Activated CD8-positive, alpha-beta memory T cell treated with anti-CD3 and anti-CD28 coated beads, Interleukin-2, amount 50 U/mL, for 1 hour (primary cell): ENCODE results near the gene HCK.
"Not testable (repeated sequence)": the region's sequence is repeated elsewhere in the genome, so short reads cannot be mapped to it uniquely, and the experiment has no call there.

Source experiments
- DNase-seq: peaks from one replicate; pipeline ENCODE4 v3.0.0-alpha.2; 2020; ENCODE audit errors: extremely low read depth

The HCK gene

GRCh38 chr20:32091888-32092346 is 39.9 kb downstream of the HCK start:
- peak; percentile 27 for DNase-seq

GRCh38 chr20:32098786-32099185 is 46.7 kb downstream of the HCK start:
- DNase-seq, result no peak

DNA sequence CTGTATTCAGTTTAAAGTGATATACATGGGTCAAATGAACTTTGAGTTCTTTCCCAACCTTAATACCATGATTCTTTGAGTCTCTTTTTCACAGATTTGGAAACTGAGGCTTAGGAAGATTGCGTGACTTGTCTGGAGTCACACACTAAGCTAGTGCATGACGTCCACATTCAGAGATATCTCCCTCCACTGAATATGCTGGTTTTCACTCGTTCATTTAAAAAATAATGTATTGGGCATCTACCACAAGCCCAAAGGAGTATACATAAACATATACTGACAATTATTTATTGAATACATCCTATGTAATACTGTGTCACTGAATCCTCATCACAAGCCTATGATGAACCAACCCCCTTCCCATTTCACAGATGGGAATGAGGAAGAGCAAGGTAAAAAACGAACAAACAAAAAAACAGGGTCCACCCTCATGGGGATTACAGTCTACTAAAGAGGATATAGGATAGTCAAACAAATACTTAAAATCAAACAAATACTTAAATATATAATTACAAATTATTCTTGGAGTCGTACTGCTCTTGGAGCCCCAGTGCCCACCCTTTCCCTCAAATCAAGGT is 56.9 kb downstream of the HCK start:
- DNase-seq, result no peak

DNA sequence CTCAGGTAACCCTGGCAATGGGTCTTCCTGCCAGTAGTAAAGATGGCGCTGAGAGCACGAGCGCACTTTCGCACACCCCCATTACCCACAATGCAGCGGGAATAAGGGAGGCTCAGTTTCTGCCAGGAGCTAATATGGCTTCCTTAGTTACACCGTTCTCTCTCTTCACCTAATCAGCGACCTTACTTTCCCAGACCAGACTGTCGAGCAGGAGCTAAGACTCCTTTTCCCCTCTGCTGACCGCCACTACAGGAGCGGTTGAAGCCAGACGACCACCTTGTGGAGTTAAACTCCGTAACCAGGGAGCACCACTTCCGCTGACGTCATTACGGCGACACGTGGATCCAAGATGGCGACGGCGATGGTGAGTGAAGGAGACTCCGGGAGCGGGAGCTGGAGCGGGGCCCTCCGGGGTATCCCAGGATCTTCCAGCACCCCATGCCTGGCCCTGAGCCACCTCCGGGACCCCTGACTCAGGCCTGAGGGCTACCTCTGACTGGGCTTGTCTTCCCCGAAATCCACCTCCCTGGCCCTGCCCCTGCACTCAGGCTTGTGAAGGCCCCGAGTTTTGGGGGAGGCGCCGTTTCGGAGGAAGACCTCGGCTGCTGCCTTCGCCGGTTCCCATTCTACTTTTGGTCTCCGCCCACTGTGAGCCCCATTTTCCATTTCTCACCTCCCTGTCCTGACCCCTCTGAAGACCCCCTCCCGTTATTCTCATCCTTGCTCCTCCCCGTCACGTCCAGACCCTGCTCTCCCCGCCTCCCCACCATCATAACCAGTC is 57.5 kb downstream of the HCK start, which contains the start of gene TM9SF4:
Gene TM9SF4 (plus strand): TSS at position 323 of the 781 bp plus-strand sequence. CDS start 27 bp downstream, at position 350.
- peak; percentile 87 for DNase-seq

GRCh38 chr20:32110173-32110704 is 58.2 kb downstream of the HCK start:
- DNase-seq, result no peak

- no peak for DNase-seq
Measured at GRCh38 chr20:32110727-32111126, 58.7 kb downstream of the HCK start.

GRCh38 chr20:32111156-32111686 is 59.2 kb downstream of the HCK start:
- no peak for DNase-seq

GRCh38 chr20:32111753-32112152 is 59.7 kb downstream of the HCK start:
- no peak for DNase-seq

GRCh38 chr20:32112841-32113240 is 60.8 kb downstream of the HCK start:
- DNase-seq, result no peak

DNA sequence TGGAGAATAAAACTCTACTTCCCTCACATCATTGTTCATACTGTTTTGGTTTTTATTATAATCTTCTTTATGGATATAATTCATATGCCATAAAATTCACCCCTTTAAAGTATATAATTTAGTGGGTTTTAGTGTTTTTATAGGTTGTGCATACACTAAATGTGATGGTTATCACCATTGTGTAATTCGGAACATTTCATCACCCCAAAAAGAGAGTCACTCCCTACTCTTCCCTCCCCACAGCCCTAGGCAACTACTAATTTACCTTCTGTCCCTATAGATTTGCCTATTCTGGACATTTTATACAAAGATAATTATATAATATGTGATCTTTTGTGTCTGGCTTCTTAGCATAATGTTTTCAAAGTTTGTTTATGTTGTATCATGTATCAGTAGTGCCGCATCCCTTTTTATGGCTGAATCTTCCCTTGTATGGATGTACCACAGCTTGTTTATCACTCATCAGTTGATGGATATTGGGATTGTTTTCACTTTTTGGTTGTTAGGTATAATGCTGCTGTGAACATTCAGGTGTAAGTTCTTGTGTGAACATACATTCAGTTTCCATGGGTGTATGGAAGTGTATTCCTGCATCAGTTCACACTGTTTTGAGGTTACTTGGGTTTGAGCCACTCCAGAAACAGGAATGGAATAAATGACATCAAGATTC is 61.7 kb downstream of the HCK start:
- DNase-seq, result no peak

- no peak for DNase-seq
Measured at GRCh38 chr20:32114305-32114960, 62.4 kb downstream of the HCK start.

GRCh38 chr20:32115211-32115767 is 63.2 kb downstream of the HCK start:
- DNase-seq, result no peak

- DNase-seq, result no peak
Measured at GRCh38 chr20:32116079-32116521, 64.1 kb downstream of the HCK start.

DNA sequence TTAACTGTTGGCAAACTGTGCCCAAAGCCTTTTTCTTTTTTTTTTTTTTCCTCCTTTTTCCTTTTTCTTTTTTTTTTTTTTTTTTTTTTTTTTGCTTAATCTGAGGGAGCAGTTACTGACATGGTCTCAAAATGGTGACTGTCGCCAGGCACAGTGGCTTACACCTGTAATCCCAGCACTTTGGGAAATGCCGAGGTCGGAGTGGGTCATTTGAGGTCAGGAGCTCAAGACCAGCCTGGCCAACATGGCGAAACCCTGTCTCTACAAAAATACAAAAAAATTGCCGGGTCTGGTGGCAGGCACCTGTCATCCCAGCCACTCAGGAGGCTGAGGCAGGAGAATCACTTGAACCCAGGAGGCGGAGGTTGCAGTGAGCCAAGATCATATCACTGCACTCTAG is 64.8 kb downstream of the HCK start:
- not testable (repeated sequence) for DNase-seq

GRCh38 chr20:32118427-32118826 is 66.4 kb downstream of the HCK start:
- DNase-seq, result not testable (repeated sequence)

GRCh38 chr20:32119734-32120133 is 67.7 kb downstream of the HCK start:
- no peak for DNase-seq

GRCh38 chr20:32121908-32122307 is 69.9 kb downstream of the HCK start:
- DNase-seq, result not testable (repeated sequence)

DNA sequence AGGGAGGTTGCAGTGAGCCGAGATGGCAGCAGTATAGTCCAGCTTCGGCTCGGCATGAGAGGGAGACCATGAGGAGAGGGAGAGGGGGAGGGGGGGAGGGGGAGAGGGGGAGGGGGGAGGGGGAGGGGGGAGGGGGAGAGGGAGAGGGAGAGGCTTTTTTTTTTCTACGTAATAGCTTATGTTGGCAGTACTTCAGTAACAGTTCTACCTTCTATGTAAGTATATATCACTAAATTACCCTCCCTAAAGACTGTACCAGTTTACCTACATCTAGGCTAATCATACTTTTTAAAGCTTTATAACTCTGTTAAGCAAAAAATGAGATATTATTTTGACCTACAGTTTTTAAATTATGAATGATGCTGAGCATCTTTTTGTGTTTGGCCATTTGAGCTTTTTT is 71.0 kb downstream of the HCK start:
- DNase-seq, result no peak

- no peak for DNase-seq
Measured at GRCh38 chr20:32124916-32125454, 72.9 kb downstream of the HCK start.

DNA sequence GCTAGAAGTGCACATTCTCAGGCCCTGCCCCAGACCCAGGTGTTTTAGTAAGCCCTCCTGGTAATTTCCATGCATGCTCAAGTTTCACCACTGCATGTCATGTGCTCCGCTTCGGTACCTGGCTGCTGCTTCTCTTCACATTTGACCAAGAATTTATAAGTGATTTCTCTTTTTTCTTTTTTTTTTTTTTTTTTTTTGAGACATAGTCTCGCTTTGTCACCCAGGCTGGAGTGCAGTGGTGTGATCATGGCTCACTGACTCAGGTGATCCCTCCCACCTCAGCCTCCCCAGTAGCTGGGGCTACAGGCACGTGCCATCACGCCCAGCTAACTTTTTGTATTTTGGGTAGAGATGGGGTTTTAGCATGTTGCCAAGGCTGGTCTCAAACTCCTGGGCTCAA is 73.5 kb downstream of the HCK start:
- DNase-seq, result no peak

GRCh38 chr20:32126919-32127318 is 74.9 kb downstream of the HCK start:
- no peak for DNase-seq
